Stimulated activated naive CD8-positive, alpha-beta T cell treated with anti-CD3 and anti-CD28 coated beads, Interleukin-15, Interleukin-2, amounts not matched to agents 100 U/mL and 50 U/mL, for 24 hours (primary cell): Measurements from ENCODE around the gene TMEM163.

Experiments used
- ATAC-seq: fragments of 150-1000 bp; cut with Tn5 transposase; one replicate; pipeline ENCODE4 v1.10.0; 2021
- DNase-seq: peaks from one replicate; pipeline ENCODE4 v3.0.0; 2021

TMEM163 gene

GRCh38 chr2:134407154-134407890 lies 311.5 kb downstream of the TMEM163 start:
- ATAC-seq (no peak), DNase-seq (no peak)

- DNase-seq (no peak), ATAC-seq (no peak)
Measured at GRCh38 chr2:134406736-134407135, 312.1 kb downstream of the TMEM163 start.

DNA sequence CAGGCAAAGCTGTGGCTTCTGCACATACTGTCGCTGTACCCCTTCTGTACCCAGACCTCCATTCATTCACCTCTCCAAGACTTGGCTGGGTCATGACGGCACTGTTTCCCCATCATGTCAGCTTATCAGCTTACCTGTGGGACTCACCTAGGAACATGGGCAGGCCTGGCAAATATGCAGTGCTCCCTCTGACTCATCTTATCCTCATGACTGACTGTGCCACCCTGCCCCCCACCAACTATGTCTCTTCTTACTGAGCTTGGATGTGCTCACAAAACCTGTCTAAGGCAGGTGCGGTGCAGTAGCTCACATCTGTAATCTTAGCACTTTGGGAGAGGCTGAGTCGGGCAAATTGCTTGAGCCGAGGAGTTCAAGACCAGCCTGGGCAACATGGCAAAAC lies 312.5 kb downstream of the TMEM163 start:
- DNase-seq (no peak), ATAC-seq (no peak)
